Thoracic aorta (tissue), 2 donors: ENCODE measurements around the gene SMAD9. TPM values are rescaled to one million over a fixed set of nuclear protein-coding genes. Genes with fewer than 3 reads are reported as not detected.

ENCODE experiments used
- ATAC-seq: fragments of 150-250 bp; one replicate; pipeline ENCODE4 v1.8.0; 2017; ENCODE audit warnings: low read depth; ENCODE audit not compliant: insufficient number of reproducible peaks, low FRiP score
- DNase-seq: peaks from one replicate; pipeline ENCODE4 v3.0.0-alpha.2; 2020; ENCODE audit warnings: low spot score
- H3K27ac ChIP-seq, 2 donors: fragments of 200-600 bp; sonication (generic); 1 replicate in 1 of 2; 2 replicates in 1 of 2; pipeline ENCODE4 v1.5.1; 2016; ENCODE audit warnings: mild to moderate bottlenecking in 2 of 2, moderate library complexity in 2 of 2
- H3K27me3 ChIP-seq: fragments of 200-600 bp; sonication (generic); replicated peaks from 2 replicates; pipeline ENCODE4 v1.6.0; 2016; ENCODE audit warnings: mild to moderate bottlenecking; ENCODE audit not compliant: insufficient read depth
- H3K36me3 ChIP-seq: fragments of 200-600 bp; sonication (generic); one replicate; pipeline ENCODE4 v1.5.1; 2016
- H3K4me1 ChIP-seq, 2 donors: fragments of 200-600 bp; sonication (generic); 1 replicate in 1 of 2; 2 replicates in 1 of 2; pipeline versions ENCODE4 v1.5.1 to v1.6.0; 2016; ENCODE audit warnings: low read depth in 2 of 2, mild to moderate bottlenecking in 1 of 2; ENCODE audit not compliant: control insufficient read depth in 1 of 2
- H3K4me3 ChIP-seq: fragments of 200-600 bp; sonication (generic); 2 replicates; pipeline ENCODE4 v1.5.1; 2016; ENCODE audit warnings: mild to moderate bottlenecking
- H3K9me3 ChIP-seq: fragments of 200-600 bp; sonication (generic); 2 replicates; pipeline ENCODE4 v1.5.1; 2016
- total RNA-seq, 2 donors: library from RNA; depleted of rRNA; stranded (reverse); fragments of >200 nt; gene quantifications; one replicate each; pipeline versions ENCODE4 v1.1.0 to v1.2.3, GENCODE V29; 2016
- TF ChIP-seq, protein P1 (sequence below): fragments of 200-600 bp; sonication (generic); IDR thresholded peaks from one replicate; pipeline ENCODE4 v1.5.1; 2019; ENCODE audit warnings: antibody characterized with exemption

SMAD9 gene
- total RNA-seq, 2 donors from 2014 or later: 34.9 to 36.6 TPM

DNA sequence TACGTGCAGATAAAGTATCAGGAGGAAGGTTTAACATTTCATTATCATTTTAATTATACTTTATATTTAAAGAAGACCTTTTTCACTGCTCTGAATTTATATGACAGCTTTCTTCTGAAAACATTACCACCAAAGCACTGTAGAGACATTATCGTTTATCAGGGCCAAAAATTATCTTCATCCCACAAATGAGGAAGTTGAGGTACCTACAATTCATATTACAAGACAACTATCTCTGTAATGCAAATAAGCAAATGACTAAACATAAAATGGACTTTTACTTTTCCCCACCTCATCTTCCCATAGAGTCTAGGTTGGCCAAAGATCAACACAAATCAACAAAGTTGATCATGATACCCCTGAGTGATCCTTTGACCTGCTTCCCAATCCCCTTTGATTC lies 30.9 kb upstream of the SMAD9 start:
- H3K36me3 ChIP-seq: peaks cover 16% of the 10 kb centered on the region
- TF ChIP-seq, protein P1, sequence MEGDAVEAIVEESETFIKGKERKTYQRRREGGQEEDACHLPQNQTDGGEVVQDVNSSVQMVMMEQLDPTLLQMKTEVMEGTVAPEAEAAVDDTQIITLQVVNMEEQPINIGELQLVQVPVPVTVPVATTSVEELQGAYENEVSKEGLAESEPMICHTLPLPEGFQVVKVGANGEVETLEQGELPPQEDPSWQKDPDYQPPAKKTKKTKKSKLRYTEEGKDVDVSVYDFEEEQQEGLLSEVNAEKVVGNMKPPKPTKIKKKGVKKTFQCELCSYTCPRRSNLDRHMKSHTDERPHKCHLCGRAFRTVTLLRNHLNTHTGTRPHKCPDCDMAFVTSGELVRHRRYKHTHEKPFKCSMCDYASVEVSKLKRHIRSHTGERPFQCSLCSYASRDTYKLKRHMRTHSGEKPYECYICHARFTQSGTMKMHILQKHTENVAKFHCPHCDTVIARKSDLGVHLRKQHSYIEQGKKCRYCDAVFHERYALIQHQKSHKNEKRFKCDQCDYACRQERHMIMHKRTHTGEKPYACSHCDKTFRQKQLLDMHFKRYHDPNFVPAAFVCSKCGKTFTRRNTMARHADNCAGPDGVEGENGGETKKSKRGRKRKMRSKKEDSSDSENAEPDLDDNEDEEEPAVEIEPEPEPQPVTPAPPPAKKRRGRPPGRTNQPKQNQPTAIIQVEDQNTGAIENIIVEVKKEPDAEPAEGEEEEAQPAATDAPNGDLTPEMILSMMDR: no peak
- H3K27ac ChIP-seq: no peak overlapping the region
- no peak for ATAC-seq
- H3K4me1 ChIP-seq: no peaks in the 10 kb centered on the region
- no peak for DNase-seq
- no peak overlapping the region for H3K4me3 ChIP-seq
- no peaks in the 10 kb centered on the region for H3K27me3 ChIP-seq
- H3K9me3 ChIP-seq: no peaks in the 10 kb centered on the region

DNA sequence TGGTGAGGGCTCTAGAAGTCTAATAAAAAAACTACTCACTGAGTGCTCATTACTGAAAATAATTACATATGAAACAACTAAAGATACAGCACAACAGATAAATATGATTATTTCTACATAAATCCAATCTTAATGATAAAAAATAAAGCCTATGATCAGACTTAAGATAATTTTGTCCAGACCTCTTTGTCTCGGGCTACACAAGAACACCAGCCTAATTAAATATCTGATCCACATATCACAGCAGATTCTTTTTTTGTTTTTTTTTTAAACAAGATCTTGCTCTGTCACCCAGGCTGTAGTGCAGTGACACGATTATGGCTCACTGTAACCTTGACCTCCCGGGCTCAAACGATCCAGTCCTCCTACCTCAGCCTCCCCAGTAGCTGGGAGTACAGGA lies 30.3 kb upstream of the SMAD9 start:
- Histone ChIP-seq H3K27ac (no peak overlapping the region), H3K4me1 (no peaks in the 10 kb centered on the region), H3K27me3 (no peaks in the 10 kb centered on the region), H3K36me3 (peaks cover 16% of the 10 kb centered on the region), H3K9me3 (no peaks in the 10 kb centered on the region), H3K4me3 (no peak overlapping the region)
- ATAC-seq: no peak
- TF ChIP-seq, protein P1: no peak
- no peak for DNase-seq

DNA sequence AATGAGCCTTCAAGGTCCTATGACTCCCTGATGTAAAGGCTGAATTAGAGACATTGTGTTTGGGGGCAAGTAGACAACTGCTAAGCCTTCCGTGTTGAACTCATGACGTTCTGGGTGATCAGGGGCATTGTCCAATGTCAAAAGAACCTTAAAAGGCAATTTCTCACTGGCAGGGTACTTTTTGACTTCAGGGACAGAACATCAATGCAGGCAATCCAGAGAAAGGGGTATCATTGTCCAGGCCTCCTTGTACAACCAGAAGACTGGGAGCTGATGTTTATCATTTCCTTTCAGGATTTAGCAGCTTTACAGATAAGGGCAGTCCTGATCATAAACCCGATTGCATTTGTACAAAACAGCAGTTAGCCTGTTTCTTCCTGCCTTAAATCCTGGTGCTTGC lies 25.0 kb upstream of the SMAD9 start:
- ATAC-seq: no peak
- peaks cover 4% of the 10 kb centered on the region for H3K36me3 ChIP-seq
- TF ChIP-seq, protein P1: no peak
- H3K9me3 ChIP-seq: no peaks in the 10 kb centered on the region
- no peak for DNase-seq
- no peak overlapping the region for H3K4me3 ChIP-seq
- no peak overlapping the region for H3K27ac ChIP-seq
- H3K27me3 ChIP-seq: no peaks in the 10 kb centered on the region
- no peaks in the 10 kb centered on the region for H3K4me1 ChIP-seq

DNA sequence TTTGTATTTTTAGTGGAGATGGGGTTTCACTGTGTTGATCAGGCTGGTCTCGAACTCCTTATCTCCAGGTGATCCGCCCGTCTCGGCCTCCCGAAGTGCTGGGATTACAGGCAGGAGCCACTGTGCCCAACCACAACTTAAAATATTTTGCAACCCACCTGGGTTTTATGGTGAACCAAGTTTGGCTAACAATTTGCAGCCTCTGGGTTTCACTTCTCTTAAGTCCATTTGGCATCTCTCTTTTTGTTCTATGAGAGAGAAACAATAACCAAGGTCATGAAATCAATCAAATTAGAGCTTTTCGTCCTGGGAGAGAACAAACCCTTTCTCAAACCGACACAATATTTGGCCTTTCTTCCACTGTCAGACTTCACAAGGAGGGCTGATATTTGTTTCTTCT lies 5.6 kb upstream of the SMAD9 start:
- DNase-seq (no peak), ATAC-seq (no peak)
- TF ChIP-seq, protein P1: no peak
- Histone ChIP-seq H3K4me1 (peaks cover 0 to 8% of the 10 kb centered on the region in 2 donors), H3K9me3 (no peaks in the 10 kb centered on the region), H3K27ac (no peak overlapping the region), H3K27me3 (no peaks in the 10 kb centered on the region), H3K4me3 (no peak overlapping the region), H3K36me3 (no peaks in the 10 kb centered on the region)

DNA sequence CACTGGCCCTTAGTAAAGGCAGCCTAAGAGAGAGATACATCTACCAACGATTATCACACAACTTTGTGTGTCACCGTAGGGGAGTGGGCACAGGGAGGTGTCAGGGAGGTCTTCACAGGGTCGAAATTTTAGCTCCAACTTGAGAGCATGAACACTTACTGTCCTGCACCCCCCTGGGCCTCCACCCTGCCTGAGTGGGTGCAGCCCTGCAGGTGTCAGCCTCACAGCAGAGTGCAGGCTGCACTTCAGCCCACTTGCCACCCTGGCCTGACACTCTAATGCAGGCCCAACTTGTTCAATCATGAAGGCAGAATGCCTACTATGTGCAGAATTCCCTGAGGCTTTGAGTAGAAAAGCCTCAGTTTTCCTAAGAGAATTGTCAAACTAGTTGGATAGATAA lies 4.0 kb upstream of the SMAD9 start:
- Histone ChIP-seq H3K4me1 (peaks cover 0 to 11% of the 10 kb centered on the region in 2 donors), H3K4me3 (no peak overlapping the region), H3K27ac (no peak overlapping the region), H3K27me3 (no peaks in the 10 kb centered on the region), H3K9me3 (no peaks in the 10 kb centered on the region), H3K36me3 (no peaks in the 10 kb centered on the region)
- ATAC-seq: no peak
- DNase-seq: no peak
- TF ChIP-seq, protein P1: no peak
